CD4-positive, alpha-beta memory T cell (primary cell): ENCODE results near the gene MAN1C1. TPM values are rescaled to one million over a fixed set of nuclear protein-coding genes. Genes with fewer than 3 reads are reported as not detected.

Experiments
- CTCF ChIA-PET: fragments of 350-600 bp; sonication (Branson Sonifier 250); formaldehyde crosslinking; loops from one replicate; lab custom pipeline; 2021; ENCODE audit warnings: inconsistent platforms; ENCODE audit not compliant: partially characterized antibody; lab: Charles Lee
- POLR2A ChIA-PET: fragments of 350-600 bp; sonication (Branson Sonifier 250); formaldehyde crosslinking; loops from one replicate; lab custom pipeline; 2021; ENCODE audit not compliant: partially characterized antibody; lab: Charles Lee
- DNase-seq, 5 donors: peaks; one replicate each; pipeline versions ENCODE4 v3.0.0 to v3.0.0-alpha.2; 2020 to 2022; ENCODE audit warnings: mixed read lengths in 1 of 5
- H3K27ac ChIP-seq: one replicate; pipeline ENCODE4 v1.7.0; 2013; ENCODE audit warnings: low read depth, low read length
- H3K27me3 ChIP-seq: 2 replicates; pipeline ENCODE4 v1.7.0; 2013; ENCODE audit warnings: mild to moderate bottlenecking, low read length, moderate library complexity; ENCODE audit not compliant: insufficient read depth
- H3K36me3 ChIP-seq: 2 replicates; pipeline ENCODE4 v1.7.0; 2013; ENCODE audit warnings: mild to moderate bottlenecking, low read length, moderate library complexity; ENCODE audit not compliant: insufficient read depth
- H3K4me1 ChIP-seq: 2 replicates; pipeline ENCODE4 v1.7.0; 2013; ENCODE audit warnings: mild to moderate bottlenecking, low read length, moderate library complexity; ENCODE audit not compliant: insufficient read depth
- H3K4me3 ChIP-seq, 2 donors: one replicate each; pipeline ENCODE4 v1.7.0; 2013; ENCODE audit warnings: low read length in 2 of 2, mild to moderate bottlenecking in 1 of 2
- H3K9me3 ChIP-seq, 2 donors: one replicate each; pipeline ENCODE4 v1.7.0; 2013; ENCODE audit warnings: low read length in 2 of 2, control low read depth in 1 of 2; ENCODE audit not compliant: control insufficient read depth in 1 of 2
- H3K27ac Mint-ChIP-seq, 7 donors: one replicate each; pipeline ENCODE4 v1.8.0; 2020 to 2021; ENCODE audit warnings: mixed read lengths in 7 of 7, mild to moderate bottlenecking in 6 of 7, inconsistent platforms in 3 of 7, moderate library complexity in 3 of 7
- H3K27me3 Mint-ChIP-seq, 2 donors: one replicate each; pipeline ENCODE4 v1.8.0; 2020 to 2021; ENCODE audit warnings: mixed read lengths in 2 of 2
- H3K36me3 Mint-ChIP-seq, 2 donors: one replicate each; pipeline ENCODE4 v1.8.0; 2020 to 2021; ENCODE audit warnings: mixed read lengths in 2 of 2, inconsistent platforms in 1 of 2, mild to moderate bottlenecking in 1 of 2
- H3K4me1 Mint-ChIP-seq, 4 donors: one replicate each; pipeline ENCODE4 v1.8.0; 2020 to 2021; ENCODE audit warnings: mixed read lengths in 4 of 4, mild to moderate bottlenecking in 1 of 4
- H3K4me3 Mint-ChIP-seq, 8 donors: one replicate each; pipeline ENCODE4 v1.8.0; 2020 to 2021; ENCODE audit warnings: mixed read lengths in 8 of 8, mild to moderate bottlenecking in 7 of 8, moderate library complexity in 6 of 8, inconsistent platforms in 3 of 8
- H3K9me3 Mint-ChIP-seq, 8 donors: one replicate each; pipeline ENCODE4 v1.8.0; 2020 to 2021; ENCODE audit warnings: mixed read lengths in 8 of 8, mild to moderate bottlenecking in 5 of 8, inconsistent platforms in 3 of 8, moderate library complexity in 1 of 8
- intact Hi-C: fragments of 100-400 bp; cut with micrococcal nuclease; formaldehyde crosslinking; loops from one replicate; pipeline ENCODE4 v1.15.1; 2023
- polyA plus RNA-seq, 2 donors: library from polyadenylated mRNA; unstranded; fragments of 300-500 nt; fragmentation: Illumina TruSeq; gene quantifications; one replicate each; pipeline ENCODE4 v1.2.3, GENCODE V29; 2021
- total RNA-seq, 2 experiments: library from RNA; stranded (reverse); gene quantifications; one replicate each; pipeline ENCODE4 v1.2.3, GENCODE V29; 2021

Gene MAN1C1
- total and polyA plus RNA-seq, 4 experiments from 2014 or later = 3.6 to 45.1 (median 26.5) TPM

- H3K9me3 Mint-ChIP-seq = no peaks in the 10 kb centered on the region
- H3K27me3 ChIP-seq = no peaks in the 10 kb centered on the region
- peak overlapping the region in 1 of 2 donors; percentile 18 for H3K4me3 ChIP-seq
- peak overlapping the region; percentile 74 to 89 (median 85) for H3K4me3 Mint-ChIP-seq
- H3K27ac Mint-ChIP-seq = peak overlapping the region; percentile 85 to 95 (median 92)
- no peak overlapping the region for H3K27ac ChIP-seq
- peak; percentile 74 to 83 (median 78) for DNase-seq
- H3K36me3 Mint-ChIP-seq = peaks cover 9 to 15% of the 10 kb centered on the region in 2 donors
- peaks cover 71% of the 10 kb centered on the region for H3K4me1 ChIP-seq
- ChIA-PET POLR2A (interaction anchor here (0.6 to 3.2 kb wide), 31 partner anchors 9 to 444 kb away, joined by 3 to 33 read pairs (median 4); partner anchors contain the start of genes MAN1C1, MTFR1L and SELENON), CTCF (interaction anchor here (0.6 to 2.7 kb wide), 11 partner anchors 16 to 156 kb away, joined by 3 to 20 read pairs (median 4); no protein-coding TSS in a partner anchor)
- intact Hi-C loops = loop anchor here (1.0 to 5.0 kb wide), 4 partner anchors 33 to 121 kb away; no protein-coding TSS in a partner anchor
- no peaks in the 10 kb centered on the region for H3K36me3 ChIP-seq
- peaks cover 66 to 88% (median 77%) of the 10 kb centered on the region in 4 donors for H3K4me1 Mint-ChIP-seq
- no peaks in the 10 kb centered on the region for H3K9me3 ChIP-seq
- H3K27me3 Mint-ChIP-seq = no peaks in the 10 kb centered on the region
Observed at GRCh38 chr1:25675729-25676476, 59.3 kb downstream of the MAN1C1 start.

- peaks cover 71% of the 10 kb centered on the region for H3K4me1 ChIP-seq
- ChIA-PET POLR2A (interaction anchor here (0.8 to 3.2 kb wide), 28 partner anchors 9 to 445 kb away, joined by 3 to 33 read pairs (median 4); partner anchors contain the start of genes MAN1C1, MTFR1L and SELENON), CTCF (interaction anchor here (0.9 to 2.7 kb wide), 10 partner anchors 34 to 122 kb away, joined by 3 to 20 read pairs (median 6); no protein-coding TSS in a partner anchor)
Observed at GRCh38 chr1:25676488-25676887, 59.9 kb downstream of the MAN1C1 start.

GRCh38 chr1:25677193-25677773 lies 60.7 kb downstream of the MAN1C1 start:
- intact Hi-C loops = loop anchor here (2.0 to 5.0 kb wide), 2 partner anchors 34 to 120 kb away; no protein-coding TSS in a partner anchor
- H3K36me3 ChIP-seq = no peaks in the 10 kb centered on the region
- no peak overlapping the region for H3K27ac ChIP-seq
- H3K4me1 ChIP-seq = peaks cover 70% of the 10 kb centered on the region
- POLR2A ChIA-PET = interaction anchor here (1.1 to 3.2 kb wide), 11 partner anchors 8 to 129 kb away, joined by 3 to 33 read pairs (median 9); partner anchors contain the start of gene MAN1C1
- Mint-ChIP-seq H3K4me1 (peaks cover 61 to 78% (median 69%) of the 10 kb centered on the region in 4 donors), H3K9me3 (no peaks in the 10 kb centered on the region), H3K27me3 (no peaks in the 10 kb centered on the region), H3K4me3 (peak overlapping the region; percentile 67 to 89 (median 85)), H3K27ac (peak overlapping the region; percentile 59 to 95 (median 92)), H3K36me3 (peaks cover 5 to 10% of the 10 kb centered on the region in 2 donors)
- peak in 2 of 5 donors; percentile 24 to 32 for DNase-seq
- no peak overlapping the region for H3K4me3 ChIP-seq
- no peaks in the 10 kb centered on the region for H3K27me3 ChIP-seq
- no peaks in the 10 kb centered on the region for H3K9me3 ChIP-seq
- CTCF ChIA-PET = interaction anchor here (0.9 to 2.7 kb wide), 6 partner anchors 34 to 117 kb away, joined by 3 to 20 read pairs (median 6); no protein-coding TSS in a partner anchor

More at GRCh38 chr1:25676488-25676887, 59.9 kb downstream of the MAN1C1 start:
- H3K36me3 Mint-ChIP-seq = peaks cover 9 to 10% of the 10 kb centered on the region in 2 donors
- no peaks in the 10 kb centered on the region for H3K27me3 Mint-ChIP-seq
- DNase-seq = no peak
- intact Hi-C loops = loop anchor here (1.0 to 5.0 kb wide), 4 partner anchors 34 to 121 kb away; no protein-coding TSS in a partner anchor
- peak overlapping the region; percentile 85 to 95 (median 92) for H3K27ac Mint-ChIP-seq
- H3K4me3 Mint-ChIP-seq = peak overlapping the region; percentile 74 to 89 (median 85)
- no peaks in the 10 kb centered on the region for H3K9me3 Mint-ChIP-seq
- Histone ChIP-seq H3K36me3 (no peaks in the 10 kb centered on the region), H3K9me3 (no peaks in the 10 kb centered on the region), H3K4me3 (peak overlapping the region in 1 of 2 donors; percentile 18), H3K27me3 (no peaks in the 10 kb centered on the region), H3K27ac (no peak overlapping the region)
- H3K4me1 Mint-ChIP-seq = peaks cover 65 to 83% (median 73%) of the 10 kb centered on the region in 4 donors

- POLR2A ChIA-PET = interaction anchor here (1.0 kb wide), 1 partner anchor 96 kb away, joined by 3 read pairs; no protein-coding TSS in a partner anchor
- Mint-ChIP-seq H3K4me1 (peaks cover 49 to 73% (median 54%) of the 10 kb centered on the region in 4 donors), H3K4me3 (peak overlapping the region in 3 of 8 donors; percentile 9 to 89 (median 18)), H3K9me3 (no peaks in the 10 kb centered on the region), H3K36me3 (peaks cover 0 to 7% of the 10 kb centered on the region in 2 donors), H3K27ac (peak overlapping the region in 3 of 7 donors; percentile 3 to 85 (median 72)), H3K27me3 (no peaks in the 10 kb centered on the region)
- H3K36me3 ChIP-seq = no peaks in the 10 kb centered on the region
- H3K4me3 ChIP-seq = no peak overlapping the region
- intact Hi-C loops = loop anchor here (5.0 kb wide), 1 partner anchor 118 kb away; no protein-coding TSS in a partner anchor
- DNase-seq = no peak
- CTCF ChIA-PET = interaction anchor here (0.6 to 1.4 kb wide), 3 partner anchors 13 to 80 kb away, joined by 3 to 5 read pairs (median 3); no protein-coding TSS in a partner anchor
- no peaks in the 10 kb centered on the region for H3K9me3 ChIP-seq
- H3K4me1 ChIP-seq = peaks cover 52% of the 10 kb centered on the region
- H3K27me3 ChIP-seq = no peaks in the 10 kb centered on the region
- H3K27ac ChIP-seq = no peak overlapping the region
Observed at GRCh38 chr1:25679171-25679570, 62.6 kb downstream of the MAN1C1 start.

GRCh38 chr1:25680701-25681100 lies 64.1 kb downstream of the MAN1C1 start:
- no peaks in the 10 kb centered on the region for H3K27me3 Mint-ChIP-seq

GRCh38 chr1:25682059-25682601 lies 65.5 kb downstream of the MAN1C1 start:
- ChIA-PET CTCF (interaction anchor here (1.1 to 2.2 kb wide), 3 partner anchors 10 to 163 kb away, joined by 3 to 6 read pairs (median 3); no protein-coding TSS in a partner anchor), POLR2A (interaction anchor here (1.2 kb wide), 1 partner anchor 65 kb away, joined by 3 read pairs; the partner anchor contains the start of gene MAN1C1)
- no peak overlapping the region for H3K27ac ChIP-seq

More at GRCh38 chr1:25680701-25681100, 64.1 kb downstream of the MAN1C1 start:
- POLR2A ChIA-PET = interaction anchor here (1.2 kb wide), 1 partner anchor 64 kb away, joined by 3 read pairs; the partner anchor contains the start of gene MAN1C1
- intact Hi-C loops = no loop called here
- Mint-ChIP-seq H3K36me3 (peaks cover 5 to 11% of the 10 kb centered on the region in 2 donors), H3K9me3 (no peaks in the 10 kb centered on the region), H3K4me3 (no peak overlapping the region), H3K4me1 (peaks cover 36 to 72% (median 42%) of the 10 kb centered on the region in 4 donors), H3K27ac (peak overlapping the region in 1 of 7 donors; percentile 13)
- DNase-seq = no peak
- Histone ChIP-seq H3K27ac (no peak overlapping the region), H3K9me3 (no peaks in the 10 kb centered on the region), H3K4me1 (peaks cover 36% of the 10 kb centered on the region), H3K36me3 (no peaks in the 10 kb centered on the region), H3K4me3 (no peak overlapping the region), H3K27me3 (no peaks in the 10 kb centered on the region)
- CTCF ChIA-PET = interaction anchor here (1.4 kb wide), 1 partner anchor 12 kb away, joined by 3 read pairs; no protein-coding TSS in a partner anchor

More at GRCh38 chr1:25682059-25682601, 65.5 kb downstream of the MAN1C1 start:
- H3K4me3 Mint-ChIP-seq = no peak overlapping the region
- intact Hi-C loops = no loop called here
- Histone ChIP-seq H3K27me3 (no peaks in the 10 kb centered on the region), H3K4me3 (no peak overlapping the region), H3K4me1 (peaks cover 22% of the 10 kb centered on the region), H3K36me3 (peaks cover 6% of the 10 kb centered on the region), H3K9me3 (no peaks in the 10 kb centered on the region)
- H3K4me1 Mint-ChIP-seq = peaks cover 24 to 62% (median 28%) of the 10 kb centered on the region in 4 donors
- peak overlapping the region in 2 of 7 donors; percentile 12 to 22 for H3K27ac Mint-ChIP-seq
- peaks cover 7 to 20% of the 10 kb centered on the region in 2 donors for H3K36me3 Mint-ChIP-seq
- no peaks in the 10 kb centered on the region for H3K27me3 Mint-ChIP-seq
- no peaks in the 10 kb centered on the region for H3K9me3 Mint-ChIP-seq
- DNase-seq = no peak
